K562 (cell line): ENCODE results near the gene DRD1. TPM values are rescaled to one million over a fixed set of nuclear protein-coding genes. Genes with fewer than 3 reads are reported as not detected.
A peak's percentile ranks its signal among the peaks of the same experiment; 100 is the strongest.

Source experiments
- ATAC-seq: fragments of 200-7000 bp; cut with Tn5 transposase; 3 replicates; pipeline ENCODE4 v1.9.1; 2020; ENCODE audit warnings: moderate library complexity
- BruUV-seq: library from RNA; stranded (reverse); fragments of 400-500 nt; replicated peaks from 2 replicates; lab custom pipeline; 2021; lab: Mats Ljungman, UMichigan
- CTCF ChIA-PET: fragments of 300-600 bp; formaldehyde crosslinking; extraction: SDS; loops from one replicate; lab custom pipeline; 2021; ENCODE audit warnings: low intra/inter-chr PET ratio; lab: Yijun Ruan, JAX
- POLR2A ChIA-PET: fragments of 300-600, 350-650 bp; sonication (Branson Sonifier 250); formaldehyde crosslinking; extraction: SDS; loops from one replicate; lab custom pipeline; 2021; ENCODE audit warnings: antibody characterized with exemption, inconsistent platforms; lab: Yijun Ruan, JAX
- DNase-seq, 4 experiments: peaks; one replicate each; pipeline versions ENCODE4 v3.0.0 to v3.0.0-alpha.2; 2011 to 2018; ENCODE audit warnings: low spot score in 3 of 4, mixed read lengths in 3 of 4; ENCODE audit errors: extremely low read depth in 1 of 4
- FAIRE-seq: peaks from 2 replicates; lab custom pipeline; 2011; peaks lifted over from hg19 to GRCh38; lab: Jason Lieb, UNC
- H2AFZ ChIP-seq: 2 replicates; pipeline ENCODE4 v1.6.0; 2011; ENCODE audit warnings: low read depth, low read length, control low read depth, inconsistent platforms
- H3K27ac ChIP-seq: fragments of 200-600 bp; 3 replicates; pipeline ENCODE4 v1.8.0; 2011; ENCODE audit warnings: low read depth, mild to moderate bottlenecking, control low read depth, inconsistent platforms, low read length, moderate library complexity, mixed read lengths; ENCODE audit errors: extremely low read depth
- H3K27me3 ChIP-seq, 2 experiments: fragments of 300-600 bp in 1 of 2; 2 replicates in 1 of 2; 3 replicates in 1 of 2; pipeline versions ENCODE4 v1.6.0 to v1.8.0; 2011; ENCODE audit warnings: inconsistent platforms in 2 of 2, low read length in 2 of 2, mild to moderate bottlenecking in 1 of 2, mixed read lengths in 1 of 2, moderate library complexity in 1 of 2; ENCODE audit not compliant: control insufficient read depth in 2 of 2, insufficient read depth in 2 of 2
- H3K36me3 ChIP-seq: fragments of 300-600 bp; 3 replicates; pipeline ENCODE4 v1.8.0; 2011; ENCODE audit warnings: mild to moderate bottlenecking, low read length, inconsistent platforms; ENCODE audit not compliant: control insufficient read depth, insufficient read depth
- H3K4me1 ChIP-seq, 2 experiments: fragments of 200-600 bp in 1 of 2; replicated peaks in 1 of 2; 2 replicates in 1 of 2; 3 replicates in 1 of 2; pipeline versions ENCODE4 v1.5.1 to v1.8.0; 2011; ENCODE audit warnings: inconsistent platforms in 2 of 2, low read length in 2 of 2, mild to moderate bottlenecking in 1 of 2, mixed read lengths in 1 of 2, moderate library complexity in 1 of 2; ENCODE audit not compliant: control insufficient read depth in 2 of 2, insufficient read depth in 2 of 2
- H3K4me2 ChIP-seq: 2 replicates; pipeline ENCODE4 v1.6.1; 2011; ENCODE audit warnings: low read length, control low read depth, inconsistent platforms, mixed read lengths; ENCODE audit not compliant: insufficient read depth
- H3K4me3 ChIP-seq: fragments of 200-600 bp; sonication (generic), shearing (Covaris generic); 2 replicates; pipeline ENCODE4 v1.5.1; 2016; ENCODE audit warnings: control low read depth, inconsistent platforms
- H3K79me2 ChIP-seq: fragments of 200-600 bp; 3 replicates; pipeline ENCODE4 v1.8.0; 2011; ENCODE audit warnings: low read length, inconsistent platforms; ENCODE audit not compliant: control insufficient read depth, insufficient read depth
- H3K9ac ChIP-seq, 2 experiments: 2 replicates each; pipeline versions ENCODE4 v1.6.0 to v1.6.1; 2011; ENCODE audit warnings: low read depth in 2 of 2, low read length in 2 of 2, control low read depth in 1 of 2, inconsistent platforms in 1 of 2, mild to moderate bottlenecking in 1 of 2, mixed read lengths in 1 of 2; ENCODE audit not compliant: insufficient read depth in 1 of 2
- H3K9me1 ChIP-seq: one replicate; pipeline ENCODE4 v1.6.0; 2011; ENCODE audit warnings: inconsistent platforms, mild to moderate bottlenecking, low read length, moderate library complexity; ENCODE audit not compliant: control insufficient read depth, insufficient read depth
- H3K9me3 ChIP-seq: replicated peaks from 2 replicates; pipeline ENCODE4 v1.5.1; 2011; ENCODE audit warnings: low read depth, low read length, inconsistent platforms; ENCODE audit not compliant: control insufficient read depth, insufficient read depth
- H4K20me1 ChIP-seq: replicated peaks from 2 replicates; pipeline ENCODE4 v1.6.1; 2011; ENCODE audit warnings: low read length, inconsistent platforms, mixed read lengths; ENCODE audit not compliant: control insufficient read depth, insufficient read depth
- CBFA2T2 ChIP-seq: fragments of 450-650 bp; conservative IDR thresholded peaks from 2 replicates; pipeline ENCODE4 v1.6.1; 2017; ENCODE audit warnings: mild to moderate bottlenecking
- CXXC5 ChIP-seq: fragments of 250-450 bp; sonication (Bioruptor Pico); IDR thresholded peaks from 2 replicates; pipeline ENCODE4 v1.8.0; 2022; ENCODE audit warnings: inconsistent platforms, mild to moderate bottlenecking, moderate library complexity
- DACH1 ChIP-seq: fragments of 450-650 bp; IDR thresholded peaks from 2 replicates; pipeline ENCODE4 v1.6.1; 2018; ENCODE audit not compliant: partially characterized antibody
- MAFG ChIP-seq: fragments of 450-650 bp; conservative IDR thresholded peaks from 2 replicates; pipeline ENCODE4 v1.6.1; 2016; ENCODE audit warnings: missing genetic modification characterization, missing compliant biosample characterization
- PHF21A ChIP-seq: fragments of 450-650 bp; IDR thresholded peaks from 2 replicates; pipeline ENCODE4 v1.6.1; 2017; ENCODE audit warnings: low read depth, borderline replicate concordance
- POLR2AphosphoS5 ChIP-seq: IDR thresholded peaks from 2 replicates; pipeline ENCODE4 v1.6.1; 2011; ENCODE audit warnings: mild to moderate bottlenecking, low read depth, low read length, moderate library complexity; ENCODE audit not compliant: control insufficient read depth, insufficient read depth
- POLR2G ChIP-seq: fragments of 200-400 bp; formaldehyde crosslinking; IDR thresholded peaks from 2 replicates; pipeline ENCODE4 v1.6.1; 2017; ENCODE audit warnings: low read depth, mild to moderate bottlenecking, antibody characterized with exemption, low read length, moderate library complexity
- RAD51 ChIP-seq: fragments of 450-650 bp; IDR thresholded peaks from 2 replicates; pipeline ENCODE4 v1.7.1; 2016; ENCODE audit warnings: low read depth, mild to moderate bottlenecking, borderline replicate concordance
- RBBP5 ChIP-seq: fragments of 200-600 bp; sonication (generic); IDR thresholded peaks from 2 replicates; pipeline ENCODE4 v1.6.1; 2012; ENCODE audit warnings: borderline replicate concordance, mild to moderate bottlenecking, low read length, control low read depth, inconsistent platforms; ENCODE audit not compliant: insufficient read depth, poor library complexity, severe bottlenecking
- RBM15 ChIP-seq: fragments of 200-400 bp; formaldehyde crosslinking; IDR thresholded peaks from 2 replicates; pipeline ENCODE4 v1.6.1; 2018; ENCODE audit warnings: mild to moderate bottlenecking, low read length, moderate library complexity; ENCODE audit not compliant: insufficient read depth
- RCOR1 ChIP-seq, 2 experiments: IDR thresholded peaks; 2 replicates each; pipeline ENCODE4 v1.6.1; 2012; ENCODE audit warnings: low read depth in 2 of 2, low read length in 2 of 2, borderline replicate concordance in 1 of 2, improper control_type of control experiment in 1 of 2
- SRSF9 ChIP-seq: fragments of 200-400 bp; formaldehyde crosslinking; IDR thresholded peaks from 2 replicates; pipeline ENCODE4 v1.6.1; 2017; ENCODE audit warnings: low read depth, low read length, borderline replicate concordance
- ZBTB11 ChIP-seq, 3 experiments: fragments of 200-800 bp in 1 of 3; fragments of 250-450 bp in 1 of 3; fragments of 450-650 bp in 1 of 3; sonication (Bioruptor Pico) in 1 of 3; sonication (Bioruptor generic) in 1 of 3; formaldehyde crosslinking in 1 of 3; IDR thresholded peaks; 2 replicates each; pipeline versions ENCODE4 v1.6.1 to v1.8.0; 2016 to 2022; ENCODE audit warnings: mild to moderate bottlenecking in 2 of 3, missing genetic modification characterization in 2 of 3, missing compliant biosample characterization in 1 of 3, moderate library complexity in 1 of 3
- ZNF398 ChIP-seq: fragments of 250-450 bp; sonication (Bioruptor Pico); IDR thresholded peaks from 2 replicates; pipeline ENCODE4 v1.8.0; 2021; ENCODE audit warnings: moderate library complexity, mild to moderate bottlenecking, inconsistent platforms
- ZNF766 ChIP-seq: fragments of 200-800 bp; sonication (Bioruptor generic); conservative IDR thresholded peaks from 2 replicates; pipeline ENCODE4 v1.6.1; 2016; ENCODE audit warnings: missing genetic modification characterization, missing compliant biosample characterization
- WGBS: fragments of 100-300 bp; shearing (Covaris generic); methylation state at CpG from one replicate; pipeline ENCODE4 v1.1.6; 2016; ENCODE audit warnings: low coverage, mixed read lengths; ENCODE audit not compliant: insufficient coverage; ENCODE audit errors: missing lambda C conversion rate; 5-methylcytosine and 5-hydroxymethylcytosine counted together
- in situ Hi-C: fragments of 300-500 bp; cut with MboI; formaldehyde crosslinking; loops from 4 replicates; pipeline ENCODE4 v1.15.0; 2018; ENCODE audit warnings: inconsistent platforms, mixed read lengths
- intact Hi-C: fragments of 100-400 bp; cut with micrococcal nuclease; formaldehyde crosslinking; loops from 2 replicates; pipeline ENCODE4 v1.14.2; 2022
- polyA plus RNA-seq, 8 experiments: library from polyadenylated mRNA; depleted of rRNA in 4 of 8; stranded (reverse) in 5 of 8; unstranded in 3 of 8; fragments of >200 nt; fragmentation: Nextera tagmentation in 2 of 8; fragmentation: Illumina TruSeq in 1 of 8; extraction: Ambion mirVana in 2 of 8; extraction: Trizol in 1 of 8; gene quantifications; 2 replicates each; pipeline versions ENCODE4 v1.2.1 to v1.2.3, GENCODE V29; 2011 to 2014; ENCODE audit warnings: inconsistent platforms in 1 of 8, missing spikeins in 1 of 8
- total RNA-seq, 7 experiments: library from RNA; depleted of rRNA in 6 of 7; stranded (reverse); fragments of >200 nt in 6 of 7; fragmentation: Illumina TruSeq in 2 of 7; extraction: Trizol in 2 of 7; gene quantifications; 2 replicates each; pipeline versions ENCODE4 v1.2.1 to v1.2.3, GENCODE V29; 2011 to 2021; ENCODE audit warnings: low replicate concordance in 1 of 7

DRD1 gene
- total and polyA plus RNA-seq, 9 of the 15 experiments (the other 6 are each of a cell fraction or from before 2014, with no cell fraction given) = not detected

GRCh38 chr5:175471628-175472027, 27.6 kb upstream of the DRD1 start (continued):
- TF ChIP-seq RCOR1 (IDR thresholded peaks at IDR 0.05; ENCODE audit: borderline replicate concordance in 1 of 2, low read depth in 2 of 2, low read length in 2 of 2) = no peak
- TF ChIP-seq RAD51 = peak; percentile 53; the same call in 1 of the 2 replicates
- TF ChIP-seq ZNF398 (CRISPR knock-in tag) = no peak
- no peak for TF ChIP-seq PHF21A
- no peak for TF ChIP-seq POLR2G
- no peak for TF ChIP-seq DACH1

GRCh38 chr5:175471196-175471595, 27.2 kb upstream of the DRD1 start:
- H3K27me3 ChIP-seq = peaks cover 21 to 54% of the 10 kb centered on the region in 2 experiments
- ChIA-PET POLR2A (no interaction called here), CTCF (no interaction called here)
- in situ Hi-C loops = no loop called here
- DNase-seq (no peak), FAIRE-seq (no peak), ATAC-seq (no peak)
- H4K20me1 ChIP-seq = no peaks in the 10 kb centered on the region
- H3K9me3 ChIP-seq = no peaks in the 10 kb centered on the region
- H3K9ac ChIP-seq = no peak overlapping the region
- no peak overlapping the region for H3K4me3 ChIP-seq
- H2AFZ ChIP-seq = no peak overlapping the region
- TF ChIP-seq CXXC5 (CRISPR knock-in tag) (no peak), POLR2AphosphoS5 (no peak), SRSF9 (no peak), ZBTB11 (CRISPR knock-in tag; IDR thresholded peaks at IDR 0.05) (no peak), MAFG (tag) (no peak), CBFA2T2 (no peak), ZNF766 (CRISPR knock-in tag) (no peak), RBM15 (no peak), RBBP5 (no peak)
- WGBS = 5% methylated on average over 6 of the region's 6 CpGs
- intact Hi-C loops = no loop called here
- H3K79me2 ChIP-seq = no peaks in the 10 kb centered on the region
- no peaks in the 10 kb centered on the region for H3K36me3 ChIP-seq
- no peak overlapping the region for H3K4me2 ChIP-seq
- no TSS peak for BruUV-seq
- H3K9me1 ChIP-seq = no peaks in the 10 kb centered on the region
- H3K27ac ChIP-seq = no peak overlapping the region
- no peaks in the 10 kb centered on the region for H3K4me1 ChIP-seq
